T1000 (cell line): Measurements from ENCODE around the gene HEATR1.
"Not testable (repeated sequence)": the region's sequence is repeated elsewhere in the genome, so short reads cannot be mapped to it uniquely, and the experiment has no call there.

Experiments
- DNase-seq: peaks from one replicate; lab custom pipeline; 2025; ENCODE audit warnings: mixed read lengths; lab: John Stamatoyannopoulos, UW

The HEATR1 gene

GRCh38 chr1:236509647-236510401, 94.5 kb downstream of the HEATR1 start:
- no peak for DNase-seq

DNA sequence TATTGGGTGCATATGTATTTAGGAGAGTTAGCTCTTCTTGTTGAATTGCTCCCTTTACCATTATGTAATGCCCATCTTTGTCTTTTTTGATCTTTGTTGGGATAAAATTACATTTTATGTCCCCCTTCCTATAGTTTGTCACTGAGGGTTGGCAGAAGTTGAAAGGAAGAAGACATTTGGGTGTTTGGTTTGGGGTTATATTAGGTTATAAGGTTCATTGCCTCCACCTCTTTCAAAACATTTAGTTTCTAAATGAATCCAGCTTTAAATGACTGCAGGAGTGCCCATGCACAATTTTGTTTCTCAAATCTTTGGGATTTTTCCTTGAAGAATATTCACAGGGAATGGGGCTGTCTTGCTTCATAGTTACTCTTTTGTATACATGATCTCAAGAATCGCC, 95.1 kb downstream of the HEATR1 start:
- no peak for DNase-seq

GRCh38 chr1:236508593-236509027, 95.7 kb downstream of the HEATR1 start:
- DNase-seq = no peak

GRCh38 chr1:236507022-236507700, 97.2 kb downstream of the HEATR1 start:
- no peak for DNase-seq

DNA sequence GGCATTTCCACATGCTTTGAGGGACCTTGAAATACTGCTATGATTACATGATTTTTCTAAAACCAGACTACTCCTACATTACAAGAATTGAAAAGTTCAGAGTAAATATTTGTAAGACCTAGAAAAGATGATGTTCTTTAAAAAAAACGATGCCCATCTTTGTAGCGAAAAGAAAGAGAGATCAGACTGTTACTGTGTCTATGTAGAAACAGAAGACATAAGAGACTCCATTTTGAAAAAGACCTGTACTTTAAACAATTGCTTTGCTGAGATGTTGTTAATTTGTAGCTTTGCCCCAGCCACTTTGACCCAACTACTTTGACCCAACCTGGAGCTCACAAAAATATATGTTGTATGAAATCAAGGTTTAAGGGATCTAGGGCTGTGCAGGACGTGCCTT, 100.0 kb downstream of the HEATR1 start:
- not testable (repeated sequence) for DNase-seq

DNA sequence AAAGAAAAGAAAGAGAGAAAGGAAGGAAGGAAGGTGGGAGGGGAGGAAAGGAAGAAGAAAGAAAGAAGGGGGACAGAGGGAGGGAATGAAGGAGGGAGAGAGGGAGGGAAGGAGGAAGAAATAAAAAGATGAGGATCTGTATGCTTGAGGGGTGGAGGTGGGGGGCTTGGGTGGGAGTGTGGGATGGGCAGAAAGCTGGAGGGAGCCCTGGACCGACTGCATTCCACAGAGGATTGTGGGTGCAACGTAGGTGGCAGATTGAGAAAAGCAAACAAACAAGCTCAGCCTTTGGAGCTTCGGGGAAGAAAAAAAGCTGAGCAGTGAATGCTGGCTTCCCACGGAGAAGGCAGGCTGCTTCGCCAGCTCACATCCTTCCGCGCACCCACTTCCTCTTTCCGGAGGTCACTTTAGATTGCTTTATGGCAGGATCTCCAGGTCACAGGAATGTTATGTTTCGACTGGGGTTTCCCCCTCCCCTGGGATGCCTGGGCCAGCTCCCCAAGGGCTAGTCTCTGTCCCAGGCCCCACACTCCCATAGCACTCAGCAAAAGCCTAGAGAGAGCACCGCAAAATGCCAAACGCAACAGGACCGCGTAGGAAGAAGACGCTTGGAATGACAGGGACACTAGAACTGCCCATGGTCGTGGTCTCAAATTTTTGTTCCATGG, 101.2 kb downstream of the HEATR1 start:
- DNase-seq = peak; percentile 17

DNA sequence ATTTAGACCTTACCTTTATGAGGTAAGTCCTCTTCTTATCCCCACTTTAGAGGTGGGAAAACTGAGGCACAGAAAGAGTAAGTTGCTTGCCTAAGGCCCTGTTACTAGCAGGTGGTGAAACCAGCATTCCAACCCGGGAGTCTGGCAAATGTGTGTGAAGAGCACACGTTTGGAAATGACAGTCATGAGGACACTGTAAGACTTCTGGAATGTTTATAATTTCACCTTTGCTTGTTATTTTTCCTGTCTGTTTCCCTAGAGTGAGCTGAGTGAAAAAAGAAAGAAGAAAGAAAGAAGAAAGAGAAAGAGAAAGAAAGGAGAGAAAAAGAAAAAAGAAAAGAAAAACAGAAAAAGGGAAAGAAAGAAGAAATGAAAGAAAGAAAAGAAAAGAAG, 101.7 kb downstream of the HEATR1 start:
- DNase-seq = no peak

DNA sequence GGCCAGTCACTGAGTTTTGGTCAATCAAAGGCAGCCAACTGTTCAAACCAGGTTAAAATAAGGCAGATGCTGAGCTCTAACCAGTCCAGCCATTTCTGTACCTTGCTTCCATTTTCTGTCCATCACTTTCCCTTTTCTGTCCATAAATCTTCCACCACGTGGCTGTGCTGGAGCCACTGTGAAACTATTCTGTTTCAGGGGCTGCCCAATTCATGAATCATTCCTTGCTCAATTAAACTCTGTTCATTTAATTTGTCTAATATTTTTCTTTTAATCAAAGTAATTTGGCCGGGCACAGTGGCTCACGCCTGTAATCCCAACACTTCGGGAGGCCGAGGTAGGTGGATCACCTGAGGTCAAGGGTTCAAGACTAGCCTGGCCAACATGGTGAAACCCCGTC, 103.2 kb downstream of the HEATR1 start:
- no peak for DNase-seq
